Activated CD8-positive, alpha-beta memory T cell treated with anti-CD3 and anti-CD28 coated beads, Interleukin-2, amount 50 U/mL, for 1 hour (primary cell): ENCODE data around the gene NACC2.
A peak's percentile ranks its signal among the peaks of the same experiment; 100 is the strongest.

ENCODE experiments used
- DNase-seq: peaks from one replicate; pipeline ENCODE4 v3.0.0-alpha.2; 2020; ENCODE audit errors: extremely low read depth

The NACC2 gene

DNA sequence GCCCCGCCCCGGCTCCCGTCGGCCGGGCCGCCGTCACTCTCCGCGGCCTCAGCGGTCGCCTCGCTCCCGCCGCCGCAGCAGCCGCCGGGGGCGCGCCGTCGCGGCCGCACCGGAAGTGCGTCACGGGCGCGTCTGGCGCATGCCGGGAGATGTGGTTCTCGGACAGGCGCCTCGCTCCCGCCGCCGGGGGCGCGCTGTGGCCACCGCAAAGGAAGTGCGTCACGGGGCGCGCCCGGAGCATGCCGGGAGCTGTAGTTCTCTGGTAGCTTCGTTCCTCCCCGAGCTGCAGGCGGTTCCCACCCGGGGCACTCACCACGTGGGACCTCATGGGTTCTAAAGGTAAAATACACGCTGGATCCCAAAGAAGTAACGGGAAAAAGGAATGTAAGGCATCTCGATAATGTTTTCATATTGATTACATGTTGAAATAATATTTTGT, 133.8 kb downstream of the NACC2 start, which contains the start of gene UBAC1:
Gene UBAC1 (minus strand): TSS at position 97 of the 439 bp plus-strand sequence. CDS start 211 bp downstream, outside the sequence.
- DNase-seq, result peak; percentile 69

DNA sequence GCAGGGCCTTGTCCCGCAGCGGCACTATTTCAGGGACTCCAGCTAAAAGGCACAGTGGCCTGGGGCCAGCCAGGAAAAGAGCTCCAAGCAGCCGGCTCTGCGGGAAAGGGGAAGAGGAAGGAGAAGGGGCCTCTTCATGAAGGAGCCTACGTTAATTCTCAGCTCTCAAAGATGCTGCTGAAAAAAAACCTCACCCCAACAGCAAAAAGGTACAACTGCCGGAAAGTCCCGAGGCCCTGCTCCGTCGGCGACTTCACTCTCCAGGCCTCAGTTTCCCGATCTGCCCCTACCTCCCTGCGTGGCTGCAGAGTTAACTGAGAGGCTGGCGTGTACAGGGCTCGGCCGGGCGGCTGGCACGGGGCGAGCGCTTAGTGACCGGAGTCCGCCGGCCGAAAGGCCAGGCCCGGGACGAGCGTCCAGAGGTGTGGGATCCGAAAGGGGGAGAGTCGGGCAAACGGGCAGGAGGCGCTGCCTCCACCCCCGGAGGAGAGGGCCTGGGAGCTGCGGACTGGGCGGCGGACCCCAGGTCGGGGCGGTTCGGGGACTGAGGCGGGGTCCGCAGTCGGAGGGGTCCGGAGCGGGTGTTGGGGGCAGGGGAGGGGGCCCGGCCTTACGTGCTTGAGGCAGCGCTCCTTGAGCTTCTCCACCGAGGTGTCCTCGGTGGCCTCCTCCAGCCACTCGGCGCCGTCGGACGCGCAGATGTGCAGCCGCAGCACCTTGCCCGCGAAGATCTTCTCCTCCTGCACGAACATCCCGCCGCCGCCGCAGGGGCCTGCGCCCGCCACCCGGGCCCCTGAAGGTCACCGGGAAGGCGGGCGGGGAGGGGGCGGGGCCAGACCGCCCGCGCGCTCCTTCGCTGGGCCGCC, 134.4 kb downstream of the NACC2 start:
- no peak for DNase-seq

DNA sequence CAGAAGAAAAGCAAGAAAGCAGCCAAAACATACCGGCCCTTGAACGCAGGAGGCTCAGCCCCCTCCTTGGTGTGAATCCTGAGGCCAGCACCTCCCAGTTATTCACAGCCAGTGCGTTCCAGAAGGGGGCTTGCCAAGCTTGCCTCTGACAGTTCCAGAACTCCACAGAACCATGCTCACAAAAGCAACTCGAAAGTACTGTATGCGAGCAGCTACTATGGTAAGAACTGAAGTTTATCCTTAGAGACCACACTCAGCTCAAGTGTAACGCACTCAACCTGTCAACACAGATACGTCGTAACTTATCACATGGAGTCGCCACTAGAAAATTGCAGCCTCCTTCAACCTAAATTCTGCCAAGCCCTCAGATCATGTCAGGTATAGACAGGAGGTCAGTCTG, 135.3 kb downstream of the NACC2 start:
- DNase-seq, result no peak

DNA sequence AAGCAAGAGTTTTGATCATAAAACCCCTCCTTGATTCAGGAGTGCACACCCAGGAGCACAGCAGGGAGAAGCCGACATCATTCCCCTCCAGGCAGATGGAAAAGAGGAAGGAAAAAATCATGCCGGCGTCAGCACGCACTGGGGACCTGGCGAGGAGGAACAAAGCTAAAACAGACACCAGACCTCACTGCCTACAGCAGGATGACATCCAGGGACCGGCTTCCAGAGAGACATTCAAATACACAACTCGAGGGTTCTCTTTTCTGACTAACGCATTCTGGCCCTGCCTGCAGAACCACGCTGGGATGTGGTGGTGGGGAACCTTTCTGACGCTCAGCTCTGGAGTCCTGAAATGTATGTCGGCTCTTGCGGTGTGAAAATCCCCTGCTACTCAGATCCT, 136.6 kb downstream of the NACC2 start:
- DNase-seq, result no peak

DNA sequence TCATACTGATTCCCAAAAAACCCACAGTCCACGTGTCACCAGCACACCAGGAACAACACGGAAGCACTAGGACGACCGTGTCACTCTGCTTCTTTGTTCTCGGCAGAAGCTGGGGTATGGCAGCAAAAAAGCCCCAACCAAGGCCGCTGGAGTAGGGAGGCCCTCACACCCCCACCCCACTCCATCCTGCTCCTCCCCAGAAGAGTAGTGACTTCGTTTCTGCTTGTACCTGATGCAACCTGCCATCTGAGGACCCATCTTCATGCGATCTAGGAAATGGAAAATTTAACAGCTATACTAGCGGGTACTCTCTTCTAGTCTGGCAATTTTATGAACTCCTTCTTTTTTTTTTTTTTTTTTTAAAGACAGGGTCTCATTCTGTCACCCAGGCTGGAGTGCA, 137.7 kb downstream of the NACC2 start:
- DNase-seq, result no peak

DNA sequence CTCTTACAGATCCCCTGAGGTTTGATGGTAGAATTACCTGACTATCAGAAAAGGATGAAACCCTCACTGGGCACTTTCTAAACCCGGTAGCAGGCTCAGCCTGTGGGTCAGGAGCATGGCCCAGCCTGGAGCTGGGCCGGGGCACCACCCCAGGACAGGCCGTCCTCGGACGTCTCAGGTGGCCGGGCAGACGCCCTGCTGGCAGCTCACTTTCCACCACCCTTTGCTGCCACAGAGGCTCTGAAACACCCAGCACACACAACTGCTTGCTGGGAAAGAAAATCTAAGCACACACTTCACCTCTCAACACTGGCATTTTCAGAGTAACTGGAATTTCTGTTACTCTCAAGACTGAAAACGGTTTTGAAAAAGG, 138.3 kb downstream of the NACC2 start:
- DNase-seq, result no peak
